A204.1 (cell line): ENCODE results near the gene CERS3.

Source experiments
- FAIRE-seq: peaks from 2 replicates; lab custom pipeline; 2012; peaks lifted over from hg19 to GRCh38; lab: Jason Lieb, UNC

Gene CERS3

GRCh38 chr15:100373942-100374341 is 154.8 kb downstream of the CERS3 start:
- FAIRE-seq = no peak

GRCh38 chr15:100373120-100373896 is 155.4 kb downstream of the CERS3 start:
- FAIRE-seq = no peak

GRCh38 chr15:100372739-100373119 is 156.0 kb downstream of the CERS3 start:
- no peak for FAIRE-seq

- FAIRE-seq = no peak
Observed at GRCh38 chr15:100355342-100355741, 173.4 kb downstream of the CERS3 start.

GRCh38 chr15:100353449-100353848 is 175.3 kb downstream of the CERS3 start:
- no peak for FAIRE-seq

- no peak for FAIRE-seq
Observed at GRCh38 chr15:100350434-100351226, 178.1 kb downstream of the CERS3 start.
